ENCODE measurements around the gene LSM3. TPM values are rescaled to one million over a fixed set of nuclear protein-coding genes. Genes with fewer than 3 reads are reported as not detected.

The LSM3 gene
- total RNA-seq, 4 donors from 2014 or later, result 7.9 to 15.6 (median 12.7) TPM

GRCh38 chr3:14145670-14146380 lies 32.8 kb upstream of the LSM3 start:
- H3K27ac ChIP-seq, result peak overlapping the region; percentile 86 to 97 (median 90)
- no CpG with 5 or more reads among the region's 10 CpGs for WGBS, 2 donors (ENCODE audit: low coverage in 1 of 2)
- no peak for ATAC-seq

DNA sequence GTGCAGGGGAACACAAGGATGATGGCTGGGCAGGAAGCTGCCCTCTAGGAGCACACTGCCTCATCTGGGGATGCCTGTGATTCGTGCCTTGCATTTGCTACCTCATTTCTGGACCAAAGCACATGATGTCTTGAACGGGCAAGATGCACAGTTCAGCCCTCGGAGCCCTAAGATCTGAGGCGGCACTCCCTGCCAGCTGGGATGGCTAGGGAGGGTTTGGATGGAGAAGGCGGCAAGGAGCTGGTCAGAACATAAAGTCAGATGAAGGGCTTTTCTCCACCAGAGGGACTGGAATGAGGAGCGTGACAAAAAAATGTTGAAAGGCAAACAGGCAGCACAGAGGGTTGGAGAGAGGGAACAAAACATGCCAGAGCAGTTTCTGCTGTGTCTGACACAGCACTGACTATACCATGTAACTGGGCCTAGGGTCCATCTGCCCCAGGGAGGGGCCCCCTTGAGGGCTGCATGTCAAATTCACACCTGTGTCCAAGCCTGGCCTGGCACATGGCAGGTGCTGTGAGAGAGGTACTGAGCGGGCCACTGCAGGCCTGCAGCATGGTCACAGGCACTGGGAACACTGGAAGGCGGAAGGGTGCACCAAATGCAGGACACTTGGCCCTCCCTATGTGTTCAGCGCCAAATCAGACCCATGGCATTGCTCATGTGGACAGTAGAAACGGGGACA lies 32.1 kb upstream of the LSM3 start:
- WGBS, 2 donors (ENCODE audit: low coverage in 1 of 2), result 64 to 67% methylated on average over 1 to 2 of the region's 10 CpGs
- Histone ChIP-seq H3K36me3 (peaks cover 0 to 70% of the 10 kb centered on the region in 2 donors), H3K27me3 (no peaks in the 10 kb centered on the region), H3K4me3 (no peak overlapping the region), H3K9me3 (no peaks in the 10 kb centered on the region), H3K4me1 (peaks cover 9 to 66% (median 31%) of the 10 kb centered on the region in 3 donors), H3K27ac (peak overlapping the region in 3 of 4 donors; percentile 86 to 93 (median 88))
- TF ChIP-seq POLR2A (IDR thresholded peaks at IDR 0.05) (no peak), EP300 (IDR thresholded peaks at IDR 0.05) (no peak), POLR2AphosphoS5 (IDR thresholded peaks at IDR 0.05) (no peak)
- TF ChIP-seq, protein P1, sequence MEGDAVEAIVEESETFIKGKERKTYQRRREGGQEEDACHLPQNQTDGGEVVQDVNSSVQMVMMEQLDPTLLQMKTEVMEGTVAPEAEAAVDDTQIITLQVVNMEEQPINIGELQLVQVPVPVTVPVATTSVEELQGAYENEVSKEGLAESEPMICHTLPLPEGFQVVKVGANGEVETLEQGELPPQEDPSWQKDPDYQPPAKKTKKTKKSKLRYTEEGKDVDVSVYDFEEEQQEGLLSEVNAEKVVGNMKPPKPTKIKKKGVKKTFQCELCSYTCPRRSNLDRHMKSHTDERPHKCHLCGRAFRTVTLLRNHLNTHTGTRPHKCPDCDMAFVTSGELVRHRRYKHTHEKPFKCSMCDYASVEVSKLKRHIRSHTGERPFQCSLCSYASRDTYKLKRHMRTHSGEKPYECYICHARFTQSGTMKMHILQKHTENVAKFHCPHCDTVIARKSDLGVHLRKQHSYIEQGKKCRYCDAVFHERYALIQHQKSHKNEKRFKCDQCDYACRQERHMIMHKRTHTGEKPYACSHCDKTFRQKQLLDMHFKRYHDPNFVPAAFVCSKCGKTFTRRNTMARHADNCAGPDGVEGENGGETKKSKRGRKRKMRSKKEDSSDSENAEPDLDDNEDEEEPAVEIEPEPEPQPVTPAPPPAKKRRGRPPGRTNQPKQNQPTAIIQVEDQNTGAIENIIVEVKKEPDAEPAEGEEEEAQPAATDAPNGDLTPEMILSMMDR (IDR thresholded peaks at IDR 0.05), result no peak
- ATAC-seq, result no peak

More at GRCh38 chr3:14145670-14146380, 32.8 kb upstream of the LSM3 start:
- no peaks in the 10 kb centered on the region for H3K27me3 ChIP-seq
- H3K9me3 ChIP-seq, result no peaks in the 10 kb centered on the region
- no peak overlapping the region for H3K4me3 ChIP-seq
- H3K4me1 ChIP-seq, result peaks cover 9 to 73% (median 31%) of the 10 kb centered on the region in 3 donors
- TF ChIP-seq, protein P1 (IDR thresholded peaks at IDR 0.05), result peak in 1 of 4 experiments; percentile 6
- TF ChIP-seq POLR2A (IDR thresholded peaks at IDR 0.05) (no peak), POLR2AphosphoS5 (IDR thresholded peaks at IDR 0.05) (no peak), EP300 (IDR thresholded peaks at IDR 0.05) (no peak)
- peaks cover 0 to 70% of the 10 kb centered on the region in 2 donors for H3K36me3 ChIP-seq

- Histone ChIP-seq H3K4me1 (peaks cover 9 to 61% (median 31%) of the 10 kb centered on the region in 3 donors), H3K36me3 (peaks cover 0 to 70% of the 10 kb centered on the region in 2 donors), H3K27me3 (no peaks in the 10 kb centered on the region), H3K9me3 (no peaks in the 10 kb centered on the region), H3K4me3 (no peak overlapping the region), H3K27ac (peak overlapping the region in 3 of 4 donors; percentile 86 to 93 (median 88))
- WGBS, 2 donors (ENCODE audit: low coverage in 1 of 2), result 91 to 93% methylated on average over 4 of the region's 5 CpGs
- TF ChIP-seq, protein P1 (IDR thresholded peaks at IDR 0.05), result no peak
- TF ChIP-seq POLR2AphosphoS5 (IDR thresholded peaks at IDR 0.05) (no peak), EP300 (IDR thresholded peaks at IDR 0.05) (no peak), POLR2A (IDR thresholded peaks at IDR 0.05) (no peak)
- no peak for ATAC-seq
Observed at GRCh38 chr3:14147066-14147435, 31.6 kb upstream of the LSM3 start.

DNA sequence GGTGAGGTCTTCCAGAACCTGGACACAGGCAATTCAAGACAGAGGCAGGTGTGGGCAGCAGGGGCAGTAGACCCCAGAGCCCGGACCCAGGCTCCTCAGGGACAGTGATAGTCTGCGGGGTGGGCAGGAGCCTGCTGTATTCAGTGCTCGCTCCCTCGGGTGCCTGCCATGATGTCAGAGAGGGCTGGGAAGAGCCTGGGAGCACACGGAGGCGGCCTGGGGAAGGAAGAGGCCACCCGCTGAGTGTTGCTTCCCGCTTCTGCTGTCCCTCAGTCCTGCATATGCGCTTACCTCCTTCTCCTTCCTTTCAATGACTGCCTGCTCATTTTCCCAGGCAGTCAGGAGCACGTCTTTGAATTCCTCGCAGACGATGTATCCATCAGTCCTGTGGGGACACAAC lies 31.0 kb upstream of the LSM3 start:
- Histone ChIP-seq H3K4me1 (peaks cover 9 to 55% (median 31%) of the 10 kb centered on the region in 3 donors), H3K4me3 (no peak overlapping the region), H3K27me3 (no peaks in the 10 kb centered on the region), H3K36me3 (peaks cover 0 to 71% of the 10 kb centered on the region in 2 donors), H3K27ac (peak overlapping the region in 3 of 4 donors; percentile 86 to 93 (median 88)), H3K9me3 (no peaks in the 10 kb centered on the region)
- WGBS, 2 donors (ENCODE audit: low coverage in 1 of 2), result 78% methylated on average over 10 of the region's 12 CpGs; no CpG with 5 or more reads in 1 of the 2 donors
- TF ChIP-seq POLR2A (IDR thresholded peaks at IDR 0.05) (no peak), POLR2AphosphoS5 (IDR thresholded peaks at IDR 0.05) (no peak), EP300 (IDR thresholded peaks at IDR 0.05) (no peak)
- TF ChIP-seq, protein P1 (IDR thresholded peaks at IDR 0.05), result no peak
- ATAC-seq, result no peak

Measured in gastroesophageal sphincter (tissue), 4 donors.